HL-60 (cell line): ENCODE measurements around the gene RAC2.

Source experiments
- GABPA ChIP-seq: IDR thresholded peaks from 2 replicates; pipeline ENCODE4 v1.6.1; 2012; ENCODE audit warnings: low read depth
- POLR2AphosphoS5 ChIP-seq: IDR thresholded peaks from 2 replicates; pipeline ENCODE4 v1.6.1; 2012; ENCODE audit warnings: low read depth
- SPI1 ChIP-seq: IDR thresholded peaks from 2 replicates; pipeline ENCODE4 v1.6.1; 2012; ENCODE audit warnings: low read depth, mild to moderate bottlenecking, borderline replicate concordance
- TF ChIP-seq, protein P1 (sequence below): IDR thresholded peaks from one replicate; pipeline ENCODE4 v1.5.1; 2011; ENCODE audit warnings: low read length, control low read depth, inconsistent platforms; ENCODE audit not compliant: insufficient read depth
- TF ChIP-seq, protein P2 (sequence below): IDR thresholded peaks from 2 replicates; pipeline ENCODE4 v1.6.1; 2012; ENCODE audit warnings: low read depth; ENCODE audit not compliant: insufficient replicate concordance

DNA sequence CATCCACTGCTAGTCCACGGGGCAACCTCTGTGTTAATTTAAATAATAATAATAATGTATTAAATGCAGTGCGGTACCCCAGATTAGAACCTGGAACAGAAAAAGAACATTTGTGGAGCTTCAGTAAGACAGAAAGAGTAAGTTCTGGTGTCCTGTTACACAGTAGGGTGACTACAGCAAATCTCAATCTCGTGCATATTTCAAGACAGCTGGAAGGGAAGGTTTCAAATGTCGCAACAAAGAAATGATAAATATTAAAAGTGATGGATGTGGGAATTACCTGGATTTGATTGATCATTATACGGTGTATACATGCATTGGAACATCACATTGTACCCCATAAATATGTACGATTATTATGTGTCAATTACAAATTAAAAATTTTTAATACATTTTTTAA, 1.7 kb upstream of the RAC2 start:
- TF ChIP-seq, protein P1, sequence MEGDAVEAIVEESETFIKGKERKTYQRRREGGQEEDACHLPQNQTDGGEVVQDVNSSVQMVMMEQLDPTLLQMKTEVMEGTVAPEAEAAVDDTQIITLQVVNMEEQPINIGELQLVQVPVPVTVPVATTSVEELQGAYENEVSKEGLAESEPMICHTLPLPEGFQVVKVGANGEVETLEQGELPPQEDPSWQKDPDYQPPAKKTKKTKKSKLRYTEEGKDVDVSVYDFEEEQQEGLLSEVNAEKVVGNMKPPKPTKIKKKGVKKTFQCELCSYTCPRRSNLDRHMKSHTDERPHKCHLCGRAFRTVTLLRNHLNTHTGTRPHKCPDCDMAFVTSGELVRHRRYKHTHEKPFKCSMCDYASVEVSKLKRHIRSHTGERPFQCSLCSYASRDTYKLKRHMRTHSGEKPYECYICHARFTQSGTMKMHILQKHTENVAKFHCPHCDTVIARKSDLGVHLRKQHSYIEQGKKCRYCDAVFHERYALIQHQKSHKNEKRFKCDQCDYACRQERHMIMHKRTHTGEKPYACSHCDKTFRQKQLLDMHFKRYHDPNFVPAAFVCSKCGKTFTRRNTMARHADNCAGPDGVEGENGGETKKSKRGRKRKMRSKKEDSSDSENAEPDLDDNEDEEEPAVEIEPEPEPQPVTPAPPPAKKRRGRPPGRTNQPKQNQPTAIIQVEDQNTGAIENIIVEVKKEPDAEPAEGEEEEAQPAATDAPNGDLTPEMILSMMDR: no peak
- TF ChIP-seq, protein P2, sequence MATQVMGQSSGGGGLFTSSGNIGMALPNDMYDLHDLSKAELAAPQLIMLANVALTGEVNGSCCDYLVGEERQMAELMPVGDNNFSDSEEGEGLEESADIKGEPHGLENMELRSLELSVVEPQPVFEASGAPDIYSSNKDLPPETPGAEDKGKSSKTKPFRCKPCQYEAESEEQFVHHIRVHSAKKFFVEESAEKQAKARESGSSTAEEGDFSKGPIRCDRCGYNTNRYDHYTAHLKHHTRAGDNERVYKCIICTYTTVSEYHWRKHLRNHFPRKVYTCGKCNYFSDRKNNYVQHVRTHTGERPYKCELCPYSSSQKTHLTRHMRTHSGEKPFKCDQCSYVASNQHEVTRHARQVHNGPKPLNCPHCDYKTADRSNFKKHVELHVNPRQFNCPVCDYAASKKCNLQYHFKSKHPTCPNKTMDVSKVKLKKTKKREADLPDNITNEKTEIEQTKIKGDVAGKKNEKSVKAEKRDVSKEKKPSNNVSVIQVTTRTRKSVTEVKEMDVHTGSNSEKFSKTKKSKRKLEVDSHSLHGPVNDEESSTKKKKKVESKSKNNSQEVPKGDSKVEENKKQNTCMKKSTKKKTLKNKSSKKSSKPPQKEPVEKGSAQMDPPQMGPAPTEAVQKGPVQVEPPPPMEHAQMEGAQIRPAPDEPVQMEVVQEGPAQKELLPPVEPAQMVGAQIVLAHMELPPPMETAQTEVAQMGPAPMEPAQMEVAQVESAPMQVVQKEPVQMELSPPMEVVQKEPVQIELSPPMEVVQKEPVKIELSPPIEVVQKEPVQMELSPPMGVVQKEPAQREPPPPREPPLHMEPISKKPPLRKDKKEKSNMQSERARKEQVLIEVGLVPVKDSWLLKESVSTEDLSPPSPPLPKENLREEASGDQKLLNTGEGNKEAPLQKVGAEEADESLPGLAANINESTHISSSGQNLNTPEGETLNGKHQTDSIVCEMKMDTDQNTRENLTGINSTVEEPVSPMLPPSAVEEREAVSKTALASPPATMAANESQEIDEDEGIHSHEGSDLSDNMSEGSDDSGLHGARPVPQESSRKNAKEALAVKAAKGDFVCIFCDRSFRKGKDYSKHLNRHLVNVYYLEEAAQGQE: no peak
- TF ChIP-seq SPI1 (no peak), POLR2AphosphoS5 (no peak), GABPA (no peak)
